A673 (cell line): ENCODE measurements around the gene MEA1.

ENCODE experiments used
- EZH2 ChIP-seq: fragments of 200-600 bp; sonication (generic); IDR thresholded peaks from 2 replicates; pipeline ENCODE4 v1.6.1; 2017; ENCODE audit warnings: borderline replicate concordance, low read depth, mild to moderate bottlenecking, mixed read lengths, antibody characterized with exemption, low read length; ENCODE audit not compliant: poor library complexity, severe bottlenecking
- TF ChIP-seq, protein P1 (sequence below): fragments of 300-800, 200-600 bp; sonication (generic); conservative IDR thresholded peaks from 2 replicates; pipeline ENCODE4 v1.5.1; 2017; ENCODE audit warnings: low read depth, mild to moderate bottlenecking, antibody characterized with exemption, low read length, moderate library complexity, mixed read lengths

DNA sequence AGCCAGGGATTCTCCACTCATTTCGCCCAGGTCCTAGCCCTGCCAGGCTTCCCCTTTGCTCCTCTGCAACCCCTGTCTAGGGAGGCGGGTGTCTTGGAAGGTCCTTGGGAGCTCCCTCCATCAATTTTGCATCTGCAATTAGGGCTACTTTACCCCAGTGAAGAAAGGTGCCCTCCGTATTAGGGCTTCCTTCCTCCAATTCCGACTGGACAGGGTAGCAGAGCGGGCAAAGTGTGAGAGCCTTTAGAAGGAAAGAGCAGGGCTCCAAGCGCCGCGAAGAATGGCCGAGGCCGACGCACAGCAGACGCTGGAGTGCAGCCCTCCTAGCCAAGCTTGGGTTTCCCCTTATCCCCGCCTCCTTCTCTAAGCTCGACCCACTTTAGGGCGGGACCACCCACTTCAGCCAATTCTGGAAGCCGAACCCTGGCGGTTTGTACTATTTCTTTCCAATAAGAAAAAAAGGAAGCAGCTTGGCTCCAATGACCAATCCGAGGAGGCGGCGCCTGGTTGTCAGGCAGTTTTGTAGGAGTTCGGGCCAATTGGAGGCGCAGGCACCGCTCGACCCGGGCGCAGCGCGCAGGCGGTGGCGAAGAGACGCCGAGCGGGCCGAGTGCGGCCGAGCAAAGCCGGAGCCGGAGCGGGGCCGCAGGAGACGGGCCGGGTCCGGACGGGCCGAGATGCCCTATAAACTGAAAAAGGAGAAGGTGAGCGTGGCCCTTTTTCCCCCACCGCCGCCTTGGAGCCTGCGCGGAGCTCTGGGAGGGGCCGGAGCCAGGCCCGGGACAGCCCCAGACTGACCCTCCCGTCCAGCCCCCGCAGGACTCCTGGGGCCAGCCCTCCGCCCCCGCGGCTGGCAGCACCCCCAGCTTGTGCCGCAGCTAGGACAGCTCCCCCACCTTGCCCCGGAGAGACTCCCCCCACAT, 29.5 kb downstream of the MEA1 start, which contains the start of gene PPP2R5D:
- TF ChIP-seq, protein P1, sequence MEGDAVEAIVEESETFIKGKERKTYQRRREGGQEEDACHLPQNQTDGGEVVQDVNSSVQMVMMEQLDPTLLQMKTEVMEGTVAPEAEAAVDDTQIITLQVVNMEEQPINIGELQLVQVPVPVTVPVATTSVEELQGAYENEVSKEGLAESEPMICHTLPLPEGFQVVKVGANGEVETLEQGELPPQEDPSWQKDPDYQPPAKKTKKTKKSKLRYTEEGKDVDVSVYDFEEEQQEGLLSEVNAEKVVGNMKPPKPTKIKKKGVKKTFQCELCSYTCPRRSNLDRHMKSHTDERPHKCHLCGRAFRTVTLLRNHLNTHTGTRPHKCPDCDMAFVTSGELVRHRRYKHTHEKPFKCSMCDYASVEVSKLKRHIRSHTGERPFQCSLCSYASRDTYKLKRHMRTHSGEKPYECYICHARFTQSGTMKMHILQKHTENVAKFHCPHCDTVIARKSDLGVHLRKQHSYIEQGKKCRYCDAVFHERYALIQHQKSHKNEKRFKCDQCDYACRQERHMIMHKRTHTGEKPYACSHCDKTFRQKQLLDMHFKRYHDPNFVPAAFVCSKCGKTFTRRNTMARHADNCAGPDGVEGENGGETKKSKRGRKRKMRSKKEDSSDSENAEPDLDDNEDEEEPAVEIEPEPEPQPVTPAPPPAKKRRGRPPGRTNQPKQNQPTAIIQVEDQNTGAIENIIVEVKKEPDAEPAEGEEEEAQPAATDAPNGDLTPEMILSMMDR: no peak
- TF ChIP-seq EZH2: no peak
